HepG2 (cell line): ENCODE measurements around the gene NKD2. TPM values are rescaled to one million over a fixed set of nuclear protein-coding genes. Genes with fewer than 3 reads are reported as not detected.

Experiments
- ATAC-seq: fragments of 200-7000 bp; cut with Tn5 transposase; 3 replicates; pipeline ENCODE4 v1.9.1; 2020; ENCODE audit warnings: mild to moderate bottlenecking, moderate library complexity
- BruUV-seq: library from RNA; stranded (reverse); fragments of 400-500 nt; replicated peaks from 2 replicates; lab custom pipeline; 2021; lab: Mats Ljungman, UMichigan
- CTCF ChIA-PET: fragments of 300-600 bp; formaldehyde crosslinking; extraction: SDS; loops from one replicate; lab custom pipeline; 2021; ENCODE audit warnings: low total read pairs, inconsistent platforms, low intra/inter-chr PET ratio; lab: Yijun Ruan, JAX
- POLR2A ChIA-PET: fragments of 350-600 bp; sonication (Branson Sonifier 250); formaldehyde crosslinking; loops from one replicate; lab custom pipeline; 2020; ENCODE audit warnings: antibody characterized with exemption, inconsistent platforms; lab: Yijun Ruan, JAX
- DNase-seq: peaks from one replicate; pipeline ENCODE4 v3.0.0-alpha.2; 2015; ENCODE audit warnings: low spot score
- FAIRE-seq: peaks from 3 replicates; lab custom pipeline; 2011; peaks lifted over from hg19 to GRCh38; lab: Jason Lieb, UNC
- H2AFZ ChIP-seq: one replicate; pipeline ENCODE4 v1.6.1; 2011; ENCODE audit warnings: low read length, inconsistent platforms
- H3K27ac ChIP-seq: fragments of 300-600 bp; 3 replicates; pipeline ENCODE4 v1.8.0; 2011; ENCODE audit warnings: mixed run types, mild to moderate bottlenecking, mixed read lengths, low read length, inconsistent platforms; ENCODE audit not compliant: insufficient read depth; ENCODE audit errors: extremely low read length
- H3K27me3 ChIP-seq, 2 experiments: fragments of 200-600 bp in 1 of 2; 2 replicates in 1 of 2; 3 replicates in 1 of 2; pipeline versions ENCODE4 v1.6.0 to v1.8.0; 2011; ENCODE audit warnings: low read length in 2 of 2, mild to moderate bottlenecking in 2 of 2, moderate library complexity in 2 of 2, inconsistent platforms in 1 of 2; ENCODE audit not compliant: insufficient read depth in 2 of 2, control insufficient read depth in 1 of 2
- H3K36me3 ChIP-seq, 2 experiments: fragments of 200-600 bp in 1 of 2; replicated peaks in 1 of 2; 2 replicates in 1 of 2; 3 replicates in 1 of 2; pipeline versions ENCODE4 v1.5.1 to v1.8.0; 2011; ENCODE audit warnings: low read length in 2 of 2, inconsistent platforms in 1 of 2; ENCODE audit not compliant: insufficient read depth in 2 of 2, control insufficient read depth in 1 of 2
- H3K4me1 ChIP-seq: 2 replicates; pipeline ENCODE4 v1.5.1; 2012; ENCODE audit warnings: low read length, inconsistent platforms; ENCODE audit not compliant: insufficient read depth
- H3K4me2 ChIP-seq: 2 replicates; pipeline ENCODE4 v1.6.0; 2011; ENCODE audit warnings: low read depth, low read length, inconsistent platforms
- H3K4me3 ChIP-seq, 3 experiments: fragments of 200-600 bp in 1 of 3; sonication (generic), shearing (Covaris generic) in 1 of 3; replicated peaks in 1 of 3; 2 replicates each; pipeline ENCODE4 v1.5.1; 2011 to 2016; ENCODE audit warnings: low read length in 3 of 3, inconsistent platforms in 2 of 3, low read depth in 2 of 3, mild to moderate bottlenecking in 2 of 3, control low read depth in 1 of 3, mixed read lengths in 1 of 3; ENCODE audit not compliant: insufficient read depth in 1 of 3
- H3K79me2 ChIP-seq: one replicate; pipeline ENCODE4 v1.6.1; 2011; ENCODE audit warnings: low read length, inconsistent platforms; ENCODE audit not compliant: insufficient read depth
- H3K9ac ChIP-seq: 2 replicates; pipeline ENCODE4 v1.6.0; 2011; ENCODE audit warnings: mild to moderate bottlenecking, low read depth, low read length, inconsistent platforms; ENCODE audit not compliant: insufficient read depth
- H3K9me3 ChIP-seq: 2 replicates; pipeline ENCODE4 v1.5.1; 2012; ENCODE audit warnings: mild to moderate bottlenecking, low read length
- H4K20me1 ChIP-seq: 2 replicates; pipeline ENCODE4 v1.6.0; 2011; ENCODE audit warnings: inconsistent platforms, mild to moderate bottlenecking, low read length, moderate library complexity; ENCODE audit not compliant: insufficient read depth
- ATF7-NPFF ChIP-seq: sonication (generic); formaldehyde crosslinking; IDR thresholded peaks from 2 replicates; pipeline ENCODE4 v1.8.1; 2023; ENCODE audit warnings: mild to moderate bottlenecking, low read depth, missing genetic modification reagents, moderate library complexity
- CBFB ChIP-seq: sonication (generic); formaldehyde crosslinking; IDR thresholded peaks from 2 replicates; pipeline ENCODE4 v1.4.0; 2020; ENCODE audit warnings: missing genetic modification reagents
- EED ChIP-seq: sonication (generic); formaldehyde crosslinking; IDR thresholded peaks from 2 replicates; pipeline ENCODE4 v1.5.0; 2020; ENCODE audit warnings: mild to moderate bottlenecking, missing genetic modification reagents
- HOXA3 ChIP-seq: sonication (generic); formaldehyde crosslinking; IDR thresholded peaks from 2 replicates; pipeline ENCODE4 v1.5.0; 2020; ENCODE audit warnings: missing genetic modification reagents
- PAXIP1 ChIP-seq: sonication (generic); formaldehyde crosslinking; conservative IDR thresholded peaks from 2 replicates; pipeline ENCODE4 v1.4.0; 2020; ENCODE audit warnings: mild to moderate bottlenecking, missing genetic modification reagents, moderate library complexity
- TCF7L2 ChIP-seq: IDR thresholded peaks from 2 replicates; pipeline ENCODE4 v1.6.1; 2011; ENCODE audit warnings: mild to moderate bottlenecking, low read depth, low read length, moderate library complexity
- THAP8 ChIP-seq: sonication (generic); formaldehyde crosslinking; IDR thresholded peaks from 2 replicates; pipeline ENCODE4 v1.5.1; 2020; ENCODE audit warnings: missing genetic modification reagents, mild to moderate bottlenecking, borderline replicate concordance
- ZC3H13 ChIP-seq: sonication (generic); formaldehyde crosslinking; IDR thresholded peaks from 2 replicates; pipeline ENCODE4 v1.8.1; 2023; ENCODE audit warnings: mild to moderate bottlenecking, missing genetic modification reagents, moderate library complexity
- ZFP1 ChIP-seq: IDR thresholded peaks from 2 replicates; pipeline ENCODE4 v1.6.1; 2016
- ZNF337 ChIP-seq: sonication (generic); formaldehyde crosslinking; IDR thresholded peaks from 2 replicates; pipeline ENCODE4 v1.5.1; 2020; ENCODE audit warnings: missing genetic modification reagents, low read depth, mild to moderate bottlenecking, borderline replicate concordance
- ZNF414 ChIP-seq: sonication (generic); formaldehyde crosslinking; IDR thresholded peaks from 2 replicates; pipeline ENCODE4 v1.5.0; 2020; ENCODE audit warnings: missing genetic modification reagents
- ZNF552 ChIP-seq: sonication (generic); formaldehyde crosslinking; IDR thresholded peaks from 2 replicates; pipeline ENCODE4 v1.9.0; 2022; ENCODE audit warnings: missing genetic modification reagents, mild to moderate bottlenecking, borderline replicate concordance
- ZNF580 ChIP-seq: IDR thresholded peaks from 2 replicates; pipeline ENCODE4 v1.6.1; 2016; ENCODE audit warnings: low read depth, borderline replicate concordance
- ZNF737 ChIP-seq: sonication (generic); formaldehyde crosslinking; IDR thresholded peaks from 2 replicates; pipeline ENCODE4 v1.5.0; 2020; ENCODE audit warnings: missing genetic modification reagents, mild to moderate bottlenecking, borderline replicate concordance
- ZXDC ChIP-seq: sonication (generic); formaldehyde crosslinking; IDR thresholded peaks from 2 replicates; pipeline ENCODE4 v1.5.0; 2020; ENCODE audit warnings: mild to moderate bottlenecking, missing genetic modification reagents
- WGBS: methylation state at CpG from one replicate; pipeline ENCODE4 v1.1.6; 2017; ENCODE audit warnings: low lambda C conversion rate; 5-methylcytosine and 5-hydroxymethylcytosine counted together
- in situ Hi-C: cut with HindIII; loops from 2 replicates; pipeline ENCODE4 v1.10.0; 2017; ENCODE audit warnings: low pct_unique_long_range_greater_than_20kb; ENCODE audit not compliant: extremely low pct_ligation_motif_present
- intact Hi-C: fragments of 100-400 bp; cut with micrococcal nuclease; formaldehyde crosslinking; loops from one replicate; pipeline ENCODE4 v1.10.0; 2022; ENCODE audit not compliant: unreplicated experiment
- polyA plus RNA-seq, 8 experiments: library from polyadenylated mRNA; depleted of rRNA in 3 of 8; stranded (reverse) in 7 of 8; unstranded in 1 of 8; fragments of >200 nt; fragmentation: Illumina TruSeq in 4 of 8; extraction: Trizol in 4 of 8; gene quantifications; 2 replicates each; pipeline versions ENCODE4 v1.2.1 to v1.2.3, GENCODE V29; 2011 to 2016; ENCODE audit warnings: low read depth in 4 of 8, missing spikeins in 1 of 8, mixed read lengths in 1 of 8; ENCODE audit not compliant: insufficient read depth in 1 of 8
- total RNA-seq, 5 experiments: library from RNA; depleted of rRNA; stranded (reverse); fragments of >200 nt; fragmentation: Illumina TruSeq; extraction: Trizol; gene quantifications; 2 replicates each; pipeline ENCODE4 v1.2.3, GENCODE V29; 2016; ENCODE audit warnings: low read depth in 1 of 5

Gene NKD2
- total and polyA plus RNA-seq, 2 of the 13 experiments (the other 11 are each of a cell fraction or from before 2014, with no cell fraction given): 0.53 to 0.82 TPM

- POLR2A ChIA-PET: no interaction called here
- Histone ChIP-seq H3K36me3 (no peaks in the 10 kb centered on the region), H3K4me1 (no peaks in the 10 kb centered on the region), H3K4me2 (no peak overlapping the region), H4K20me1 (peaks cover 4% of the 10 kb centered on the region; the same call in 1 of the 2 replicates), H3K4me3 (no peak overlapping the region), H2AFZ (no peak overlapping the region), H3K27ac (no peak overlapping the region), H3K27me3 (peaks cover 0 to 4% of the 10 kb centered on the region in 2 experiments; a peak in 1 of 5 replicates), H3K9ac (no peak overlapping the region), H3K79me2 (no peaks in the 10 kb centered on the region), H3K9me3 (no peaks in the 10 kb centered on the region)
- TF ChIP-seq ZFP1 (CRISPR knock-in tag) (no peak), ATF7-NPFF (CRISPR knock-in tag) (no peak), ZC3H13 (no peak), ZNF737 (CRISPR knock-in tag) (no peak), TCF7L2 (no peak), ZXDC (no peak), ZNF337 (CRISPR knock-in tag) (no peak), ZNF580 (CRISPR knock-in tag) (no peak), PAXIP1 (no peak), CBFB (CRISPR knock-in tag) (no peak), HOXA3 (CRISPR knock-in tag) (no peak), ZNF414 (CRISPR knock-in tag) (no peak), ZNF552 (CRISPR knock-in tag) (no peak), THAP8 (CRISPR knock-in tag) (no peak), EED (CRISPR knock-in tag) (no peak)
- intact Hi-C loops: no loop called here
- in situ Hi-C loops: no loop called here
- BruUV-seq: no TSS peak
- FAIRE-seq (no peak), DNase-seq (no peak), ATAC-seq (no peak)
- WGBS: 38% methylated on average over 16 of the region's 40 CpGs
- CTCF ChIA-PET: no interaction called here
These were observed 19.2 kb downstream of the NKD2 start for GRCh38 chr5:1027631-1028441.
